B cell (primary cell): ENCODE results near the gene VBP1. TPM values are rescaled to one million over a fixed set of nuclear protein-coding genes. Genes with fewer than 3 reads are reported as not detected.

ENCODE experiments used
- ATAC-seq: fragments of 200-7000 bp; cut with Tn5 transposase; one replicate; pipeline ENCODE4 v1.10.0; 2021; ENCODE audit warnings: low read depth, mild to moderate bottlenecking, moderate number of reproducible peaks, moderate library complexity
- CTCF ChIA-PET: fragments of 350-600 bp; sonication (Branson Sonifier 250); formaldehyde crosslinking; loops from one replicate; lab custom pipeline; 2021; ENCODE audit warnings: antibody characterized with exemption, inconsistent platforms; lab: Charles Lee
- POLR2A ChIA-PET: fragments of 350-600 bp; sonication (Branson Sonifier 250); formaldehyde crosslinking; loops from one replicate; lab custom pipeline; 2021; ENCODE audit warnings: antibody characterized with exemption; lab: Charles Lee
- DNase-seq: peaks from one replicate; pipeline ENCODE4 v3.0.0; 2013
- H2AFZ ChIP-seq: 2 replicates; pipeline ENCODE4 v1.6.1; 2012; ENCODE audit warnings: mild to moderate bottlenecking, low read depth, low read length; ENCODE audit not compliant: insufficient read depth, poor library complexity, severe bottlenecking
- H3K27ac ChIP-seq, 2 donors: 1 replicate in 1 of 2; 2 replicates in 1 of 2; pipeline ENCODE4 v1.5.1; 2012 to 2013; ENCODE audit warnings: low read length in 2 of 2, mild to moderate bottlenecking in 2 of 2, moderate library complexity in 1 of 2
- H3K27me3 ChIP-seq, 4 experiments: fragments of 200-600 bp in 1 of 4; sonication (generic) in 1 of 4; replicated peaks in 1 of 4; 1 replicate in 2 of 4; 2 replicates in 2 of 4; pipeline versions ENCODE4 v1.6.1 to v1.7.0; 2013 to 2016; ENCODE audit warnings: low read length in 3 of 4, mild to moderate bottlenecking in 2 of 4, mixed read lengths in 1 of 4, moderate library complexity in 1 of 4; ENCODE audit not compliant: insufficient read depth in 4 of 4, control insufficient read depth in 3 of 4; ENCODE audit errors: control extremely low read depth in 1 of 4
- H3K36me3 ChIP-seq, 2 experiments: replicated peaks in 1 of 2; 1 replicate in 1 of 2; 2 replicates in 1 of 2; pipeline versions ENCODE4 v1.6.1 to v1.7.1; 2013; ENCODE audit warnings: low read length in 1 of 2; ENCODE audit not compliant: insufficient read depth in 2 of 2, control insufficient read depth in 1 of 2; ENCODE audit errors: control extremely low read depth in 1 of 2, extremely low read depth in 1 of 2
- H3K4me1 ChIP-seq, 2 donors: fragments of 200-600 bp in 1 of 2; sonication (generic) in 1 of 2; 1 replicate in 1 of 2; 2 replicates in 1 of 2; pipeline versions ENCODE4 v1.5.1 to v1.6.1; 2013 to 2017; ENCODE audit warnings: low read length in 2 of 2; ENCODE audit not compliant: control insufficient read depth in 2 of 2, insufficient read depth in 2 of 2
- H3K4me2 ChIP-seq: replicated peaks from 2 replicates; pipeline ENCODE3; 2012; ENCODE audit warnings: mild to moderate bottlenecking, low read depth, low read length; ENCODE audit not compliant: poor library complexity, severe bottlenecking
- H3K4me3 ChIP-seq, 5 experiments: fragments of 200-600 bp in 1 of 5; sonication (generic) in 1 of 5; 1 replicate in 3 of 5; 2 replicates in 2 of 5; pipeline versions ENCODE4 v1.5.1 to v1.7.0; 2011 to 2016; ENCODE audit warnings: low read length in 4 of 5, mild to moderate bottlenecking in 4 of 5, low read depth in 2 of 5, control low read depth in 1 of 5, moderate library complexity in 1 of 5; ENCODE audit not compliant: insufficient read depth in 1 of 5; ENCODE audit errors: control extremely low read depth in 1 of 5, extremely low read depth in 1 of 5
- H3K79me2 ChIP-seq: fragments of 200-600 bp; sonication (generic); one replicate; pipeline ENCODE4 v1.6.0; 2016; ENCODE audit warnings: low read length; ENCODE audit not compliant: control insufficient read depth, insufficient read depth
- H3K9ac ChIP-seq: fragments of 200-600 bp; sonication (generic); 2 replicates; pipeline ENCODE4 v1.6.1; 2017; ENCODE audit warnings: mild to moderate bottlenecking, low read length, moderate library complexity
- H3K9me3 ChIP-seq, 3 donors: one replicate each; pipeline versions ENCODE4 v1.6.1 to v1.7.1; 2013; ENCODE audit warnings: low read length in 2 of 3; ENCODE audit not compliant: control insufficient read depth in 2 of 3, insufficient read depth in 1 of 3; ENCODE audit errors: control extremely low read depth in 1 of 3
- H4K20me1 ChIP-seq: 2 replicates; pipeline ENCODE4 v1.6.0; 2012; ENCODE audit warnings: mild to moderate bottlenecking, low read length; ENCODE audit not compliant: insufficient read depth, control insufficient read depth, poor library complexity, severe bottlenecking
- H3K27ac Mint-ChIP-seq: one replicate; pipeline ENCODE4 v1.8.0; 2021; ENCODE audit warnings: mixed read lengths
- H3K27me3 Mint-ChIP-seq: one replicate; pipeline ENCODE4 v1.8.0; 2021; ENCODE audit warnings: mixed read lengths
- H3K4me1 Mint-ChIP-seq: one replicate; pipeline ENCODE4 v1.8.0; 2021; ENCODE audit warnings: mixed read lengths
- H3K4me3 Mint-ChIP-seq: one replicate; pipeline ENCODE4 v1.8.0; 2021; ENCODE audit warnings: mixed read lengths
- H3K9me3 Mint-ChIP-seq: one replicate; pipeline ENCODE4 v1.8.0; 2022; ENCODE audit warnings: mixed read lengths; ENCODE audit not compliant: insufficient read depth
- CTCF ChIP-seq: fragments of 200-600 bp; IDR thresholded peaks from one replicate; pipeline ENCODE4 v1.8.0; 2022; ENCODE audit warnings: antibody characterized with exemption, mild to moderate bottlenecking
- EZH2 ChIP-seq: IDR thresholded peaks from 2 replicates; pipeline ENCODE4 v1.6.1; 2012; ENCODE audit warnings: borderline replicate concordance, low read depth, mild to moderate bottlenecking, moderate library complexity, low read length; ENCODE audit not compliant: insufficient read depth, poor library complexity, severe bottlenecking
- WGBS: methylation state at CpG from one replicate; pipeline ENCODE4 v1.1.5; 2013; ENCODE audit warnings: missing lambda C conversion rate; ENCODE audit not compliant: insufficient coverage; 5-methylcytosine and 5-hydroxymethylcytosine counted together
- intact Hi-C: fragments of 100-400 bp; cut with micrococcal nuclease; formaldehyde crosslinking; loops from one replicate; pipeline ENCODE4 v1.10.0; 2022
- polyA plus RNA-seq: library from polyadenylated mRNA; depleted of rRNA; stranded (reverse); fragments of >200 nt; gene quantifications from 2 replicates; pipeline ENCODE4 v1.2.3, GENCODE V29; 2012
- total RNA-seq, 2 donors: library from RNA; stranded (reverse); fragments of 120-200 nt in 1 of 2; gene quantifications; 1 replicate in 1 of 2; 2 replicates in 1 of 2; pipeline versions ENCODE4 v1.2.3 to v1.2.4, GENCODE V29; 2013 to 2022

Gene VBP1
- total and polyA plus RNA-seq, 2 donors (not counting 1 experiment from before 2014, with no cell fraction given): 6.5 to 29.7 TPM

GRCh38 chrX:155216940-155217440 is 730 bp downstream of the VBP1 start:
- H3K79me2 ChIP-seq: peaks cover 24% of the 10 kb centered on the region
- Mint-ChIP-seq H3K27ac (peak overlapping the region; percentile 91), H3K4me1 (peaks cover 25% of the 10 kb centered on the region), H3K9me3 (no peaks in the 10 kb centered on the region), H3K4me3 (peak overlapping the region; percentile 93), H3K27me3 (no peaks in the 10 kb centered on the region)
- no peaks in the 10 kb centered on the region for H3K9me3 ChIP-seq
- peak overlapping the region; percentile 74 to 85 (median 79) for H3K4me3 ChIP-seq
- peaks cover 10 to 11% of the 10 kb centered on the region in 2 donors for H3K4me1 ChIP-seq
- H3K4me2 ChIP-seq: peak overlapping the region; percentile 72
- H4K20me1 ChIP-seq: no peaks in the 10 kb centered on the region
- H3K27me3 ChIP-seq: no peaks in the 10 kb centered on the region
- no peak for DNase-seq
- H3K36me3 ChIP-seq: peaks cover 0 to 8% of the 10 kb centered on the region in 2 experiments
- peak overlapping the region in 1 of 2 donors; percentile 87 for H3K27ac ChIP-seq
- peak overlapping the region; percentile 97 for H2AFZ ChIP-seq
- ChIA-PET POLR2A (interaction anchor here (0.6 to 1.7 kb wide), 3 partner anchors 45 to 299 kb away, joined by 3 to 5 read pairs (median 4); partner anchors contain the start of gene RAB39B), CTCF (interaction anchor here (0.7 to 2.0 kb wide), 5 partner anchors 8 to 235 kb away, joined by 3 to 7 read pairs (median 3); partner anchors contain the start of gene RAB39B)
- TF ChIP-seq CTCF: no peak
- TF ChIP-seq EZH2: no peak
- WGBS: 0% methylated on average over 3 of the region's 11 CpGs
- intact Hi-C loops: loop anchor here (1.0 to 5.0 kb wide), 3 partner anchors 47 to 236 kb away; partner anchors contain the start of genes FUNDC2 and RAB39B
- ATAC-seq: no peak
- H3K9ac ChIP-seq: peak overlapping the region; percentile 78

- TF ChIP-seq EZH2: no peak
- TF ChIP-seq CTCF: no peak
- Histone ChIP-seq H3K4me1 (peaks cover 10 to 11% of the 10 kb centered on the region in 2 donors), H3K4me3 (no peak overlapping the region), H3K27me3 (no peaks in the 10 kb centered on the region), H2AFZ (no peak overlapping the region), H3K79me2 (peaks cover 24% of the 10 kb centered on the region), H3K4me2 (no peak overlapping the region), H3K27ac (no peak overlapping the region), H3K9me3 (no peaks in the 10 kb centered on the region), H3K9ac (no peak overlapping the region), H4K20me1 (no peaks in the 10 kb centered on the region), H3K36me3 (peaks cover 0 to 8% of the 10 kb centered on the region in 2 experiments)
- Mint-ChIP-seq H3K27me3 (no peaks in the 10 kb centered on the region), H3K4me1 (peaks cover 25% of the 10 kb centered on the region), H3K27ac (no peak overlapping the region), H3K9me3 (no peaks in the 10 kb centered on the region), H3K4me3 (no peak overlapping the region)
- DNase-seq: no peak
- intact Hi-C loops: loop anchor here (5.0 kb wide), 1 partner anchor 191 kb away; the partner anchor contains the start of gene FUNDC2
- ChIA-PET CTCF (no interaction called here), POLR2A (no interaction called here)
- no peak for ATAC-seq
- WGBS: 93% methylated on average over 2 of the region's 2 CpGs
These were observed 2.5 kb downstream of the VBP1 start for GRCh38 chrX:155218777-155219176.
